GM19351 (cell line): ENCODE measurements around the gene NDEL1.

Experiments
- ATAC-seq: cut with Tn5 transposase; IDR thresholded peaks from one replicate; pipeline ENCODE4 v1.9.1; 2021; ENCODE audit warnings: mild to moderate bottlenecking, moderate library complexity; ENCODE audit not compliant: unreplicated experiment

NDEL1 gene

GRCh38 chr17:8455665-8456209 lies 20.1 kb downstream of the NDEL1 start:
- ATAC-seq: no peak

DNA sequence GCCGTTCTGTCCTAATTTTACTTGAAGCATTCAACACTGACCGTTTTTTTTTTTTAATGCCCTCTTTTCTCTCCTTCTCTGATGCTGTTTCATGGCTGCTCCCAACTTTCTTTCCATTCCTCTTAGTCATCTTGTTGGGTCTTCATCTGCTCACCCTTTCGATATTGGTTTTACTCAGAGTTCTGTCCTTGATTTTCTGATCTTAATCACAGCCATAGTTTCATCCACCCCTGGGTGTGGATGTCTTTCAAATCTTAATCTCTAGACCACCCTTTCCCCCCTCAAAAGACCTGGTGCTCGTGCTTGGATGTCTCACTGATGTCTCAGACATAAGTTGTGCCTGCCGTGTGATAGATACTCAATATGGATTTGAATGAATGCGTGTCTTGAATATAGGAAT lies 22.4 kb downstream of the NDEL1 start:
- no peak for ATAC-seq

GRCh38 chr17:8459107-8459506 lies 23.4 kb downstream of the NDEL1 start:
- no peak for ATAC-seq

DNA sequence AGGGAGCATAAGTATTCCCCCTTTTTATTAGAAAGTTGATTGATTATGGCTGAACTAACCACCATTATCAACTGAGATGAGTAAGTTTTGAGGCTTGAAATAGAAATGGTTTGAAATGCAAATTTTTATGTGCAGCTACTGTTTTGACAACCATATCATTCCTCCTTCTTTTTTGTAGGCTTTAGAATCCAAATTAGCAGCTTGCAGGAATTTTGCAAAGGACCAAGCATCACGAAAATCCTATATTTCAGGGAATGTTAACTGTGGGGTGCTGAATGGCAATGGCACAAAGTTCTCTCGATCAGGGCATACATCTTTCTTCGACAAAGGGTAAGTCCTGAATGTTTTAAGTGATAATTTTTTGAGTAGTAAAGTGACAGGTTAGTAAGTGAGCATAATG lies 24.1 kb downstream of the NDEL1 start:
- no peak for ATAC-seq

GRCh38 chr17:8462564-8462963 lies 26.9 kb downstream of the NDEL1 start:
- ATAC-seq: no peak

DNA sequence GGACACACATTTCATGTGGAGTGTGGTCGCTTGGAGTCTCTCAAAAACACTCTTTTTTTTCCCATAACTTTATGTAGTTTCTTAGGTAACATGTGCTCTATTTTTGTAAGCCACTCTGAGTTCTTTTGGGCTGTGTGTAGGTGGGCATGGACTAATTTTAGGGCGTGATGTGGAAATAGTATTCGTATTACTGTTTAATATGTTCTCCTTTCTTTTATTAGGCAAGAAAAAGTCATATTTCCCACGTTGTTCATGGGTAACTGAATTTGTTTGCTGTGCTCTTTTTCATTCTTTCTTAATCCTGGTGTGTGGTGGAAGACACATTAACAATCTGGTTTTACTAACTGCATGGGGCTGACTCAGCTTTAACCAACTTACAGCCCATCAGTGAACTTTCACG lies 27.4 kb downstream of the NDEL1 start:
- no peak for ATAC-seq

DNA sequence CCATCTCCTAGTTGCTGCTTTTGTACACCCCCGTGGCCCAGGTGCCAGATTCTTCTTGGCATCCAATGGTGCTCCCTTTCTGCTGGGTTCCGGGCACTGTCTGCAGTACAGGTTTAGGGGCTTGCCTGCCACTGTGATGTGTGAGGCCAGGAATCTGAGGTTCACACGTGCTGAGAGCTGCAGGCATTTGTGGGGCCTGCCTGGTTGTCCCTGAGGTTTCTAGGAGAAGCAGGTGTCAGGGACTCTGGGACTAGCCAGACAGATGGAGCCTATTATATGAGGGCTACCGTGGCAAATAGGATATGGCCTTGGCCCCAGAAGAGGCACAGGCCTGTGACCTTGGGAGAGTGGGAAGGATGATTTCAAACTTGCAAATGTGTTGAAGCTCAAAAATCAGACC lies 29.3 kb downstream of the NDEL1 start:
- ATAC-seq: no peak

- ATAC-seq: no peak
These were observed 29.7 kb downstream of the NDEL1 start for GRCh38 chr17:8465356-8465755.

DNA sequence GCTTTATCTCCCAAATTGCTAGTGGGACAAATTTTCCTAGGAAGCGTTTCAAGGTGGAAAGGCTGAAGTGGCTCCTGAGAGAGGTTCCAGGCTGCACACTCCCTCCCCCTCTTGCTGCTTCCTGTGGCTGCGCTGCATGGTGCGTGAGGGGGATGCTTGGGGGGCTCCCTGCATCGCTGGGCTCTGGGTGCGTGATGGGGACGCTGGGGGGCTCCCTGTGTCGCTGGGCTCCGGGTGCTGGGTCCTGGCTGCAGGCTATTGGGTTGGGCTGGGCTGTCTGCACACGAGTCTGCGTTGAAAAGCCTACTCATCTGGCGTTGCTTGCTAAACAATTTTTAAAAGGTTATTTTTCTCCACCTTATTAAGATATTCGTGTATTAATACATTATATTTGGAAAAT lies 30.1 kb downstream of the NDEL1 start:
- no peak for ATAC-seq

DNA sequence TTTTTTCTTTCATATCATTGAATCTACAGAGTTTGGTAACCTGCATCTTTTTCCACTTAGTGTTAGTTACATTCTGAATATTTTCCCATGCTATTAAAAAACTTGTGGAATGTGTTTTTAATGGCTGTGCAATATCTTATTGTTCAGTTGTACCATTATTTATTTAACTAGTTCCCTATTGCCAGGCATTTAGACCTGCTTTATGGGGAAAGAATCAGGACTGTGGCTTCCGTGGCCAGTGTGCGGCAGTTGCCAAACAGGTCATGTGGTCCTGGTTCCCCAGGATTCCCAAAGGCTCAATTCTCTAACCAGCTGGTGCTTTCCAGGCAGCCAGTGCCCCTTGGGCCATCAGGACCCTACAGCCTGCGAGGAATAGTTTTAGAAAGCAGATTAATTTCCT lies 30.8 kb downstream of the NDEL1 start:
- ATAC-seq: no peak

DNA sequence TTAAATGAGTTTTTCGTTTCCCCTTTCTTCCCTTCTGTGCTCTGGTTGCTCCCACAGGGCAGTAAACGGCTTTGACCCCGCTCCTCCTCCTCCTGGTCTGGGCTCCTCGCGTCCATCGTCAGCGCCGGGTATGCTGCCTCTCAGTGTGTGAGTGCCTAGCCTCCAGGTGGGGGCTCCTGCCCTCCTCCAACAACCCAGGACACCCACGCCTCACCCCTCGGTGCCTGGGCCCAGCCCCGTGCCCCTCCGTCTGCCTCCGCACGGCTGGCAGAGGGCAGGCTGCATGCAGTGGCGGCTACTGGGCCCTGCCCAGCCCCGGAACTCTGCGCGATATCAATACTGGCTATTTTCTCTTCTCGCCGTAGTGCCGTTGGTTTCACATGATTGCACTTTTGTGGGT lies 31.2 kb downstream of the NDEL1 start:
- no peak for ATAC-seq

- no peak for ATAC-seq
These were observed 31.8 kb downstream of the NDEL1 start for GRCh38 chr17:8467527-8467926.

- no peak for ATAC-seq
These were observed 32.4 kb downstream of the NDEL1 start for GRCh38 chr17:8468127-8468526.

DNA sequence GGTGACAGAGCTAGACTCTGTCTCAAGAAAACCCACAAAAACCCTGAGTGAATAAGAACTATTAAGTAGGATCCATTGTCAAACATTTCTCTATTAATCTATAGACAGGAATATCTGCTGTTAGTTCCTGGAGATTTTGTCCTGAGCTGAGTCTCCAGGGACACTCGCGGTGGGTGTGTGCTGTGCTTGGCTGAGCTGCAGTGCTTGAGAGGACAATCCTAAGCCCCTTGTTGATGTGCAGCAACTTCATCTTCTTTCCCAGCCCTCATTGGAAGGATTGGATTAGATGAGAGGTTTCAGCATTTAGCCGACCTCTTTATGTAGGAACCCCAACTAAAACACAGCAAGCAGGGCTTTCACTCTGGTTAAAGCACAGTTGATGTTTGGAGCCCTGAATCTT lies 33.3 kb downstream of the NDEL1 start:
- no peak for ATAC-seq

GRCh38 chr17:8469964-8470363 lies 34.3 kb downstream of the NDEL1 start:
- no peak for ATAC-seq

GRCh38 chr17:8470447-8471047 lies 34.9 kb downstream of the NDEL1 start:
- ATAC-seq: no peak

GRCh38 chr17:8472663-8473062 lies 37.0 kb downstream of the NDEL1 start:
- no peak for ATAC-seq

DNA sequence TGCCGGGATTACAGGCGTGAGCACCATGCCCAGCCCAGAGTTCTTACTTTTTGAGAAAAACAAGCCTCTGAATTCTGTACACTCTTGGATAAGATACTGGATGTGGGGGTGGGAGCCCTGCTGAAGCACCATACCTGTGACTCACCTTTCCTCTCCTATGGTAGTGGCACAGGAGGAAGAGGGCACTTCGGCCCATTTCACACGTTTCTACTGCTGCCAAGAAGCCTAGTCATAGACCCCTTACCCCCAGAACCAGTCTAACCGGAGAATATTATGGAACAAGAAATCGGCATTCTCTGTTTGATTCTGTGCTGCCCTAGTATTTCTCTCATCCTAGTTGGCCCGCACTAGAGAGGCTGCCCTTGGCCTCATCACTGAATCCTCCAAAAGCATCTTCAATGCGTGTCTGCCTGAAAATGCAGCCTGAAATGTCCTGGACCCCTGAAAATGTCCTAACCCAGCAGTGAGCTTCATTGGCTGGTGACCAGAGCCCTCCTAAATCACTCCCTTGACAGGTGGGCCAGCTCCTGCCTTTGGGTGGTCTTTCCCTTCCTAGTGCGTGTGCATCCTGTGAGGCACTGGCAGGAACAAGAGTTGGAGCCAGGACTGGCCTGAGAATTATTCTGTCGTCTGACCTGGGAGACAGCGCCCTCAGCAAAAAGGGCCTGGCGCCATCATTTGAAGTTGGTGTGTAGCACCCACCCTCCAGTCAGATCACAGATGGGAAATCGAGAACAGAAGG lies 37.9 kb downstream of the NDEL1 start:
- no peak for ATAC-seq

- no peak for ATAC-seq
These were observed 39.1 kb downstream of the NDEL1 start for GRCh38 chr17:8474826-8475225.

DNA sequence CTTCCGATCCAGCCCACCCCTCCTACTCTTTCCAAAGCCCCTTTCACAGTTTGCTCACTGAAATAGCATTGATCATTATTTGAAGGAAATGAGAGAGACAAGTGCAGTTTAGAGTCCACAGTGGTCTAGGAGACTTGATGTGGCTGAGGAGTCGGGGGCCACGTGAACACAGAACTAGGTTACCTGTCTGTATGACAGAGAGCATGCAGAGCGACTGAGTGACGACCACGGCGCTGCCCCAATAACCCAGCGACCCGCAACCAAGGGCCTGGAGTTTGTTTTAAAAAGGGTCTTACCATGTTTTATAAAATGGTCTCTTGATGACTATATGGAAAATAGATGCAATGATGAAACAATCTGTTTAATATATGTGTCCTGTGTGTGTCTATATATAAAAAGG lies 39.5 kb downstream of the NDEL1 start:
- no peak for ATAC-seq

- no peak for ATAC-seq
These were observed 40.1 kb downstream of the NDEL1 start for GRCh38 chr17:8475781-8476180.

GRCh38 chr17:8476741-8477140 lies 41.1 kb downstream of the NDEL1 start:
- no peak for ATAC-seq

- ATAC-seq: no peak
These were observed 41.5 kb downstream of the NDEL1 start for GRCh38 chr17:8477171-8477570.
